ENCODE results near the gene TRAPPC12. TPM values are rescaled to one million over a fixed set of nuclear protein-coding genes. Genes with fewer than 3 reads are reported as not detected.

Gene TRAPPC12
- total RNA-seq, 2 donors from 2014 or later, result 98.2 to 103 TPM

DNA sequence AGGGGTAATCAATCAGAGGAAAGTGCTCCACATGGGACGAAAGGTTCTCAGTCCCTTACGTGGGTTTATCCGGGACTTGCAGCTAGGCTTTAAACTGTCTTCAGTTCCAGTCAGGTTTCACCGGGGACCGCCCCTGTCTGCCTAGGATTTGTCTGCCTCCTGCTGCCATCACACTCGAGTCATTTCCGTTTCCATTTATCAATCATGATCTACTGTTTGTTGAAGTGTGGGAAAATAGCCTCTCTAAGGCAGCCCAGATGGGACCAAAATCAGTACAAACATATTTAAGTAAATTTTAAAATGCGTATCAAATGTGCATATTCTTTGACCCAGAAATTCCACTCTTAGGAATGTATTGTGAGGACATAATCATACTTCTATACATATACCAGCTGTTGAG, 10.5 kb downstream of the TRAPPC12 start:
- Histone ChIP-seq H3K9ac (ENCODE audit: extremely low read depth, low read length, poor library complexity, severe bottlenecking) (no peak overlapping the region), H3K27ac (ENCODE audit: low read depth, low read length) (no peak overlapping the region), H3K36me3 (ENCODE audit: control insufficient read depth, insufficient read depth, low read length) (peaks cover 37% of the 10 kb centered on the region), H3K27me3 (ENCODE audit: control insufficient read depth, insufficient read depth, low read length, poor library complexity, severe bottlenecking) (no peaks in the 10 kb centered on the region), H3K4me3 (ENCODE audit: low read length) (no peak overlapping the region), H3K9me3 (ENCODE audit: control insufficient read depth, low read length) (peaks cover under 1% of the 10 kb centered on the region), H3K4me1 (ENCODE audit: control insufficient read depth, insufficient read depth, low read length) (no peaks in the 10 kb centered on the region)
- peaks cover 55% of the 10 kb centered on the region for H3K36me3 Mint-ChIP-seq (ENCODE audit: low read depth)
- WGBS, 2 experiments (ENCODE audit: insufficient coverage in 1 of 2, insufficient read length in 1 of 2), result 88 to 97% methylated on average over 4 to 8 of the region's 8 CpGs
- H3K27ac Mint-ChIP-seq, result no peak overlapping the region
- TF ChIP-seq, protein P1, sequence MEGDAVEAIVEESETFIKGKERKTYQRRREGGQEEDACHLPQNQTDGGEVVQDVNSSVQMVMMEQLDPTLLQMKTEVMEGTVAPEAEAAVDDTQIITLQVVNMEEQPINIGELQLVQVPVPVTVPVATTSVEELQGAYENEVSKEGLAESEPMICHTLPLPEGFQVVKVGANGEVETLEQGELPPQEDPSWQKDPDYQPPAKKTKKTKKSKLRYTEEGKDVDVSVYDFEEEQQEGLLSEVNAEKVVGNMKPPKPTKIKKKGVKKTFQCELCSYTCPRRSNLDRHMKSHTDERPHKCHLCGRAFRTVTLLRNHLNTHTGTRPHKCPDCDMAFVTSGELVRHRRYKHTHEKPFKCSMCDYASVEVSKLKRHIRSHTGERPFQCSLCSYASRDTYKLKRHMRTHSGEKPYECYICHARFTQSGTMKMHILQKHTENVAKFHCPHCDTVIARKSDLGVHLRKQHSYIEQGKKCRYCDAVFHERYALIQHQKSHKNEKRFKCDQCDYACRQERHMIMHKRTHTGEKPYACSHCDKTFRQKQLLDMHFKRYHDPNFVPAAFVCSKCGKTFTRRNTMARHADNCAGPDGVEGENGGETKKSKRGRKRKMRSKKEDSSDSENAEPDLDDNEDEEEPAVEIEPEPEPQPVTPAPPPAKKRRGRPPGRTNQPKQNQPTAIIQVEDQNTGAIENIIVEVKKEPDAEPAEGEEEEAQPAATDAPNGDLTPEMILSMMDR (conservative IDR thresholded peaks at IDR 0.05), result no peak
- peaks cover 6% of the 10 kb centered on the region for H3K9me3 Mint-ChIP-seq
- H3K27me3 Mint-ChIP-seq (ENCODE audit: insufficient read depth), result no peaks in the 10 kb centered on the region
- no peak overlapping the region for H3K4me3 Mint-ChIP-seq
- no peak for DNase-seq
- no peaks in the 10 kb centered on the region for H3K4me1 Mint-ChIP-seq

DNA sequence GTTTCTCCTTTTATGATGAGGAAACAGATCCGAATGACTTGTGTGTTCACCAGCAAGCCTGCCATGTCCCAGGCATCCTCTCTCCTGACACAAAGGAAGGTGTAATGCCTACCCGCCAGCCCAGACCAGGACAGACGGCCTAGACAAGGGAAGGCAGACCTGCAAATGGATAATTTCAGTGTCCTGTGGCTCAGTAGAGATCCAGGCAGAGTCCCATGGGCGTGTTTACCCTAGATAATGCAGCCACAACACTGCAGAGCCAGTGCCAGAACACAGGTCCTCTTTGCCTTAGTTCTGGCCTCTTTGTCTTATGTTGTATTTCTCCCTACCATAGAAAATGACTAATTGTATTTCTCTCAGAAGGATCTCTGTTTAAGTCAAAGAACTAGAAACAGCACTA, 12.7 kb downstream of the TRAPPC12 start:
- Histone ChIP-seq H3K9ac (ENCODE audit: extremely low read depth, low read length, poor library complexity, severe bottlenecking) (no peak overlapping the region), H3K27ac (ENCODE audit: low read depth, low read length) (no peak overlapping the region), H3K9me3 (ENCODE audit: control insufficient read depth, low read length) (peaks cover 22% of the 10 kb centered on the region), H3K36me3 (ENCODE audit: control insufficient read depth, insufficient read depth, low read length) (peaks cover 43% of the 10 kb centered on the region), H3K4me3 (ENCODE audit: low read length) (no peak overlapping the region), H3K27me3 (ENCODE audit: control insufficient read depth, insufficient read depth, low read length, poor library complexity, severe bottlenecking) (no peaks in the 10 kb centered on the region), H3K4me1 (ENCODE audit: control insufficient read depth, insufficient read depth, low read length) (no peaks in the 10 kb centered on the region)
- Mint-ChIP-seq H3K27ac (no peak overlapping the region), H3K27me3 (ENCODE audit: insufficient read depth) (no peaks in the 10 kb centered on the region), H3K9me3 (peaks cover 27% of the 10 kb centered on the region), H3K4me3 (no peak overlapping the region), H3K4me1 (no peaks in the 10 kb centered on the region), H3K36me3 (ENCODE audit: low read depth) (peaks cover 73% of the 10 kb centered on the region)
- WGBS, 2 experiments (ENCODE audit: insufficient coverage in 1 of 2, insufficient read length in 1 of 2), result 93 to 100% methylated on average over 3 to 4 of the region's 4 CpGs
- no peak for DNase-seq
- TF ChIP-seq, protein P1 (conservative IDR thresholded peaks at IDR 0.05), result no peak

DNA sequence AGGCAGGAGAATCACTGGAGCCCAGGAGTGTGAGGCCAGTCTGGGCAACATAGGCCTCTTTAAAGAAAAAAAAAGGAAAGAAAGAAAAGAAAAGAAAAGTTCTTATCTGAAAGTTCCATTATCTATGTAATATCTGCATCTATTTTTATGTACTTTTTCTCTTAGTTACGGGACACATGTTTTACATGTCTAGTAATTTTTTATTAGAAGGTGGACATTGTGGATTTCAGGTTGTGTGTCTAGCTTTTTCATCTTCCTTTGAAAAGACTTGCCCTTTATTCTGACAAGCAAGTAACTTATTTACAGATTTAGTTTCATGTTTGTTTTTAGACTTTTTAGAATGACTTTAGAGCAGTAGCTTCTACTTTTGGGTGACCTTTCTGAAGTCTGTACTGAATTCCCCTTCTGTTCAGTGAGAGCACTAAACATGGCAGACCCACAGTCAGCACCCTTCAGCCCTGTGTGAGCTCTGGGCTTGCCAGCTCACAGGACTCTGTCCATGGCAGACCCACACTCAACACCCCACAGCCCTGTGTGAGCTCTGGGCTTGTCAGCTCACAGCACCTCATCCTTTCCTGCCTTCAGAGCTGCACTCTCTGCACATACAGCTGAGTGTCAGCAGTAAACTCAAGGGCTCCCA, 17.5 kb downstream of the TRAPPC12 start:
- Histone ChIP-seq H3K27ac (ENCODE audit: low read depth, low read length) (no peak overlapping the region), H3K27me3 (ENCODE audit: control insufficient read depth, insufficient read depth, low read length, poor library complexity, severe bottlenecking) (no peaks in the 10 kb centered on the region), H3K9me3 (ENCODE audit: control insufficient read depth, low read length) (peaks cover 24% of the 10 kb centered on the region), H3K4me3 (ENCODE audit: low read length) (no peak overlapping the region), H3K9ac (ENCODE audit: extremely low read depth, low read length, poor library complexity, severe bottlenecking) (no peak overlapping the region), H3K36me3 (ENCODE audit: control insufficient read depth, insufficient read depth, low read length) (peaks cover 38% of the 10 kb centered on the region), H3K4me1 (ENCODE audit: control insufficient read depth, insufficient read depth, low read length) (peaks cover 15% of the 10 kb centered on the region)
- Mint-ChIP-seq H3K4me1 (peaks cover 12% of the 10 kb centered on the region), H3K9me3 (peaks cover 29% of the 10 kb centered on the region), H3K36me3 (ENCODE audit: low read depth) (peaks cover 66% of the 10 kb centered on the region), H3K27ac (no peak overlapping the region), H3K4me3 (no peak overlapping the region), H3K27me3 (ENCODE audit: insufficient read depth) (no peaks in the 10 kb centered on the region)
- 100% methylated on average over 1 of the region's 1 CpG; no CpG with 5 or more reads in 1 of the 2 experiments for WGBS, 2 experiments (ENCODE audit: insufficient coverage in 1 of 2, insufficient read length in 1 of 2)
- TF ChIP-seq, protein P1 (conservative IDR thresholded peaks at IDR 0.05), result no peak
- DNase-seq, result no peak
